Thyroid gland (tissue), 4 donors: Measurements from ENCODE around the gene AMZ1. TPM values are rescaled to one million over a fixed set of nuclear protein-coding genes. Genes with fewer than 3 reads are reported as not detected.

ENCODE experiments used
- DNase-seq, 2 donors: peaks; one replicate each; pipeline ENCODE4 v3.0.0-alpha.2; 2019
- H3K27ac ChIP-seq, 3 donors: fragments of 200-600 bp; sonication (generic); 1 replicate in 2 of 3; 2 replicates in 1 of 3; pipeline ENCODE4 v1.5.1; 2016 to 2019; ENCODE audit warnings: mild to moderate bottlenecking in 1 of 3, moderate library complexity in 1 of 3
- H3K27me3 ChIP-seq: fragments of 200-600 bp; sonication (generic); one replicate; pipeline ENCODE4 v1.5.1; 2019
- H3K36me3 ChIP-seq, 2 donors: fragments of 200-600 bp; sonication (generic); one replicate each; pipeline ENCODE4 v1.5.1; 2016 to 2019
- H3K4me1 ChIP-seq, 2 donors: fragments of 200-600 bp; sonication (generic); one replicate each; pipeline ENCODE4 v1.5.1; 2017 to 2019
- H3K4me3 ChIP-seq, 3 donors: fragments of 200-600 bp; sonication (generic); replicated peaks in 1 of 3; 1 replicate in 2 of 3; 2 replicates in 1 of 3; pipeline ENCODE4 v1.5.1; 2016; ENCODE audit warnings: mild to moderate bottlenecking in 1 of 3
- H3K9me3 ChIP-seq: fragments of 200-600 bp; sonication (generic); one replicate; pipeline ENCODE4 v1.5.1; 2017
- CTCF ChIP-seq, 6 experiments: fragments of 200-600 bp in 3 of 6; fragments of 450-650 bp in 3 of 6; sonication (generic) in 3 of 6; IDR thresholded peaks; one replicate each; pipeline ENCODE4 v1.5.1; 2016 to 2019; ENCODE audit warnings: antibody characterized with exemption in 6 of 6, mild to moderate bottlenecking in 2 of 6, inconsistent platforms in 1 of 6, moderate library complexity in 1 of 6
- POLR2A ChIP-seq, 2 donors: fragments of 450-650 bp; IDR thresholded peaks; one replicate each; pipeline ENCODE4 v1.6.1; 2017; ENCODE audit warnings: antibody characterized with exemption in 2 of 2, mild to moderate bottlenecking in 2 of 2, moderate library complexity in 1 of 2
- WGBS, 2 donors: methylation state at CpG; one replicate each; pipeline ENCODE4 v1.1.5; 2017; 5-methylcytosine and 5-hydroxymethylcytosine counted together
- intact Hi-C: fragments of 100-400 bp; cut with DNase I; formaldehyde crosslinking; loops from one replicate; pipeline ENCODE4 v1.15.1; 2023
- total RNA-seq, 4 donors: library from RNA; depleted of rRNA; stranded (reverse); fragments of >200 nt; gene quantifications; one replicate each; pipeline ENCODE4 v1.2.3, GENCODE V29; 2016

The AMZ1 gene
- total RNA-seq, 4 donors from 2014 or later: 0.29 to 1.2 TPM; not detected in 2

- 50 to 60% methylated on average over 2 to 8 of the region's 12 CpGs for WGBS, 2 donors
- peak in 1 of 2 donors; percentile 68 for TF ChIP-seq POLR2A (IDR thresholded peaks at IDR 0.05)
- TF ChIP-seq CTCF (IDR thresholded peaks at IDR 0.05): peak in 3 of 6 experiments; percentile 23 to 35 (median 30)
- Histone ChIP-seq H3K27me3 (no peaks in the 10 kb centered on the region), H3K36me3 (no peaks in the 10 kb centered on the region), H3K9me3 (no peaks in the 10 kb centered on the region), H3K4me1 (peaks cover 54 to 90% of the 10 kb centered on the region in 2 donors), H3K4me3 (no peak overlapping the region), H3K27ac (peak overlapping the region; percentile 95 to 98 (median 98))
- intact Hi-C loops: loop anchor here (5.0 kb wide), 1 partner anchor 83 kb away; the partner anchor contains the start of genes BRAT1 and IQCE
- peak; percentile 96 to 99 for DNase-seq
Measured at GRCh38 chr7:2640482-2640830, 47.5 kb upstream of the AMZ1 start.

- 20 to 48% methylated on average over 1 to 3 of the region's 9 CpGs for WGBS, 2 donors
- TF ChIP-seq CTCF (IDR thresholded peaks at IDR 0.05): no peak
- no peak for TF ChIP-seq POLR2A (IDR thresholded peaks at IDR 0.05)
- H3K27ac ChIP-seq: peak overlapping the region; percentile 95 to 98 (median 98)
- peaks cover 50 to 87% of the 10 kb centered on the region in 2 donors for H3K4me1 ChIP-seq
- H3K27me3 ChIP-seq: no peaks in the 10 kb centered on the region
- intact Hi-C loops: loop anchor here (5.0 kb wide), 1 partner anchor 84 kb away; the partner anchor contains the start of genes BRAT1 and IQCE
- H3K9me3 ChIP-seq: no peaks in the 10 kb centered on the region
- DNase-seq: peak; percentile 65 to 72
- no peak overlapping the region for H3K4me3 ChIP-seq
- no peaks in the 10 kb centered on the region for H3K36me3 ChIP-seq
Measured at GRCh38 chr7:2640846-2641316, 47.1 kb upstream of the AMZ1 start.

- TF ChIP-seq CTCF (IDR thresholded peaks at IDR 0.05) (peak in 2 of 6 experiments; percentile 6 to 31), POLR2A (IDR thresholded peaks at IDR 0.05) (peak in 1 of 2 donors; percentile 62)
- Histone ChIP-seq H3K4me1 (peaks cover 42 to 78% of the 10 kb centered on the region in 2 donors), H3K4me3 (no peak overlapping the region), H3K27ac (peak overlapping the region; percentile 95 to 98 (median 98)), H3K9me3 (no peaks in the 10 kb centered on the region), H3K36me3 (peaks cover 0 to under 1% of the 10 kb centered on the region in 2 donors), H3K27me3 (no peaks in the 10 kb centered on the region)
- intact Hi-C loops: loop anchor here (5.0 kb wide), 1 partner anchor 84 kb away; the partner anchor contains the start of genes BRAT1 and IQCE
- 13 to 22% methylated on average over 19 to 26 of the region's 39 CpGs for WGBS, 2 donors
- peak; percentile 99 for DNase-seq
Measured at GRCh38 chr7:2641406-2642393, 46.3 kb upstream of the AMZ1 start.

- DNase-seq: no peak
- no peak overlapping the region for H3K4me3 ChIP-seq
- H3K4me1 ChIP-seq: peaks cover 35 to 59% of the 10 kb centered on the region in 2 donors
- intact Hi-C loops: loop anchor here (5.0 kb wide), 1 partner anchor 86 kb away; the partner anchor contains the start of genes BRAT1 and IQCE
- peaks cover 14 to 15% of the 10 kb centered on the region in 2 donors for H3K36me3 ChIP-seq
- no peak overlapping the region for H3K27ac ChIP-seq
- H3K27me3 ChIP-seq: no peaks in the 10 kb centered on the region
- 86 to 91% methylated on average over 27 to 29 of the region's 29 CpGs for whole genome bisulfite sequencing, 2 donors
- TF ChIP-seq POLR2A (IDR thresholded peaks at IDR 0.05) (no peak), CTCF (IDR thresholded peaks at IDR 0.05) (no peak)
- H3K9me3 ChIP-seq: no peaks in the 10 kb centered on the region
Measured at GRCh38 chr7:2643386-2644219, 44.4 kb upstream of the AMZ1 start.
